IMR-90 (cell line): ENCODE data around the gene HSFX3. TPM values are rescaled to one million over a fixed set of nuclear protein-coding genes. Genes with fewer than 3 reads are reported as not detected.
"Not testable (repeated sequence)": the region's sequence is repeated elsewhere in the genome, so short reads cannot be mapped to it uniquely, and the experiment has no call there.

ENCODE experiments used
- ATAC-seq: fragments of 200-7000 bp; cut with Tn5 transposase; 2 replicates; pipeline ENCODE4 v1.9.1; 2020; ENCODE audit warnings: low read depth, mild to moderate bottlenecking, moderate library complexity
- BruUV-seq: library from RNA; stranded (reverse); fragments of 400-500 nt; replicated peaks from 2 replicates; lab custom pipeline; 2021; lab: Mats Ljungman, UMichigan
- CTCF ChIA-PET: fragments of 300-600 bp; formaldehyde crosslinking; extraction: SDS; loops from one replicate; lab custom pipeline; 2021; ENCODE audit warnings: antibody characterized with exemption; lab: Yijun Ruan, JAX
- POLR2A ChIA-PET: fragments of 300-600 bp; sonication (Branson Sonifier 250); formaldehyde crosslinking; loops from one replicate; lab custom pipeline; 2022; ENCODE audit warnings: antibody characterized with exemption; ENCODE audit not compliant: unreplicated experiment; lab: Charles Lee
- DNase-seq: peaks from one replicate; pipeline ENCODE4 v3.0.0; 2013
- H2AFZ ChIP-seq: replicated peaks from 2 replicates; pipeline ENCODE3; 2013; ENCODE audit warnings: low read length, mild to moderate bottlenecking; ENCODE audit not compliant: poor library complexity
- H2AK5ac ChIP-seq: 2 replicates; pipeline ENCODE4 v1.6.1; 2013; ENCODE audit warnings: low read depth, low read length, inconsistent platforms
- H2AK9ac ChIP-seq: replicated peaks from 2 replicates; pipeline ENCODE3; 2013; ENCODE audit warnings: mild to moderate bottlenecking, low read depth, low read length, moderate library complexity; ENCODE audit not compliant: poor library complexity
- H2BK120ac ChIP-seq: 2 replicates; pipeline ENCODE4 v1.6.1; 2013; ENCODE audit warnings: low read depth, low read length, inconsistent platforms
- H2BK15ac ChIP-seq: 3 replicates; pipeline ENCODE4 v1.6.1; 2013; ENCODE audit warnings: low read depth, low read length, inconsistent platforms
- H2BK20ac ChIP-seq: 2 replicates; pipeline ENCODE4 v1.6.1; 2013; ENCODE audit warnings: low read depth, mild to moderate bottlenecking, inconsistent platforms, low read length, moderate library complexity
- H2BK5ac ChIP-seq: 2 replicates; pipeline ENCODE4 v1.6.1; 2013; ENCODE audit warnings: mild to moderate bottlenecking, low read depth, low read length, inconsistent platforms; ENCODE audit not compliant: poor library complexity, severe bottlenecking
- H3K14ac ChIP-seq: replicated peaks from 2 replicates; pipeline ENCODE4 v1.6.1; 2013; ENCODE audit warnings: low read depth, low read length, inconsistent platforms
- H3K18ac ChIP-seq: 2 replicates; pipeline ENCODE4 v1.6.1; 2013; ENCODE audit warnings: low read depth, low read length, control low read depth
- H3K23ac ChIP-seq: 2 replicates; pipeline ENCODE4 v1.6.1; 2013; ENCODE audit warnings: low read depth, low read length, inconsistent platforms
- H3K27ac ChIP-seq: 2 replicates; pipeline ENCODE4 v1.5.1; 2013; ENCODE audit warnings: mild to moderate bottlenecking, control low read depth, low read length; ENCODE audit not compliant: insufficient read depth
- H3K27me3 ChIP-seq: 2 replicates; pipeline ENCODE4 v1.6.1; 2013; ENCODE audit warnings: low read length; ENCODE audit not compliant: control insufficient read depth, insufficient read depth
- H3K36me3 ChIP-seq: 2 replicates; pipeline ENCODE4 v1.6.1; 2013; ENCODE audit warnings: low read length, mixed read lengths; ENCODE audit not compliant: control insufficient read depth, insufficient read depth
- H3K4ac ChIP-seq: 2 replicates; pipeline ENCODE4 v1.6.1; 2013; ENCODE audit warnings: low read depth, low read length, inconsistent platforms
- H3K4me1 ChIP-seq: 2 replicates; pipeline ENCODE4 v1.6.1; 2013; ENCODE audit warnings: low read length, mixed read lengths; ENCODE audit not compliant: control insufficient read depth, insufficient read depth
- H3K4me2 ChIP-seq: 2 replicates; pipeline ENCODE4 v1.6.1; 2013; ENCODE audit warnings: low read depth, mild to moderate bottlenecking, control low read depth, low read length, moderate library complexity
- H3K4me3 ChIP-seq: 2 replicates; pipeline ENCODE4 v1.5.1; 2013; ENCODE audit warnings: low read depth, mild to moderate bottlenecking, control low read depth, low read length, moderate library complexity; ENCODE audit not compliant: insufficient read depth
- H3K56ac ChIP-seq: 2 replicates; pipeline ENCODE4 v1.6.1; 2013; ENCODE audit warnings: low read length, inconsistent platforms; ENCODE audit not compliant: insufficient read depth; ENCODE audit errors: extremely low read depth
- H3K79me1 ChIP-seq, 2 experiments: 2 replicates each; pipeline ENCODE4 v1.6.1; 2013; ENCODE audit warnings: low read length in 2 of 2, inconsistent platforms in 1 of 2, low read depth in 1 of 2
- H3K9ac ChIP-seq: 2 replicates; pipeline ENCODE4 v1.6.1; 2013; ENCODE audit warnings: low read depth, low read length, control low read depth
- H3K9me1 ChIP-seq: 2 replicates; pipeline ENCODE4 v1.6.1; 2013; ENCODE audit warnings: low read length, inconsistent platforms; ENCODE audit not compliant: insufficient read depth
- H3K9me3 ChIP-seq: 2 replicates; pipeline ENCODE4 v1.6.1; 2013; ENCODE audit warnings: low read length; ENCODE audit not compliant: control insufficient read depth, insufficient read depth
- H4K20me1 ChIP-seq: 2 replicates; pipeline ENCODE4 v1.6.1; 2013; ENCODE audit warnings: low read length, inconsistent platforms; ENCODE audit not compliant: insufficient read depth
- H4K5ac ChIP-seq: 2 replicates; pipeline ENCODE4 v1.6.1; 2013; ENCODE audit warnings: mild to moderate bottlenecking, low read depth, low read length, control low read depth
- H4K8ac ChIP-seq, 2 experiments: 2 replicates each; pipeline ENCODE4 v1.6.1; 2013; ENCODE audit warnings: low read depth in 2 of 2, low read length in 2 of 2, control low read depth in 1 of 2, inconsistent platforms in 1 of 2
- H4K91ac ChIP-seq: 2 replicates; pipeline ENCODE4 v1.6.1; 2013; ENCODE audit warnings: low read depth, low read length, inconsistent platforms; ENCODE audit not compliant: insufficient read depth
- WGBS, 2 experiments: methylation state at CpG; one replicate each; pipeline versions ENCODE4 v1.1.5 to v1.1.7; 2013; ENCODE audit warnings: missing lambda C conversion rate in 2 of 2; ENCODE audit not compliant: insufficient read length in 1 of 2; ENCODE audit errors: extremely low coverage in 2 of 2; 5-methylcytosine and 5-hydroxymethylcytosine counted together
- dilution Hi-C: fragments of 300-500 bp; cut with HindIII; formaldehyde crosslinking; loops from one replicate; pipeline ENCODE4 v1.14.3; 2018; ENCODE audit warnings: low sequenced_read_pairs; ENCODE audit not compliant: unreplicated experiment
- in situ Hi-C: fragments of 300-500 bp; cut with MboI; formaldehyde crosslinking; loops from 3 replicates; pipeline ENCODE4 v1.14.3; 2019; ENCODE audit warnings: low sequenced_read_pairs, inconsistent platforms, mixed read lengths
- intact Hi-C: fragments of 100-400 bp; cut with micrococcal nuclease; formaldehyde crosslinking; loops from 2 replicates; pipeline ENCODE4 v1.10.0; 2022
- polyA plus RNA-seq, 3 experiments: library from polyadenylated mRNA; depleted of rRNA; stranded (reverse); fragments of >200 nt; gene quantifications; 2 replicates each; pipeline ENCODE4 v1.2.3, GENCODE V29; 2012; ENCODE audit warnings: low replicate concordance in 1 of 3
- total RNA-seq: library from RNA; depleted of rRNA; stranded (reverse); fragments of >200 nt; gene quantifications from 2 replicates; pipeline ENCODE4 v1.2.3, GENCODE V29; 2012

The HSFX3 gene
- total and polyA plus RNA-seq, 2 of the 4 experiments (the other 2 are of a cell fraction): not detected

DNA sequence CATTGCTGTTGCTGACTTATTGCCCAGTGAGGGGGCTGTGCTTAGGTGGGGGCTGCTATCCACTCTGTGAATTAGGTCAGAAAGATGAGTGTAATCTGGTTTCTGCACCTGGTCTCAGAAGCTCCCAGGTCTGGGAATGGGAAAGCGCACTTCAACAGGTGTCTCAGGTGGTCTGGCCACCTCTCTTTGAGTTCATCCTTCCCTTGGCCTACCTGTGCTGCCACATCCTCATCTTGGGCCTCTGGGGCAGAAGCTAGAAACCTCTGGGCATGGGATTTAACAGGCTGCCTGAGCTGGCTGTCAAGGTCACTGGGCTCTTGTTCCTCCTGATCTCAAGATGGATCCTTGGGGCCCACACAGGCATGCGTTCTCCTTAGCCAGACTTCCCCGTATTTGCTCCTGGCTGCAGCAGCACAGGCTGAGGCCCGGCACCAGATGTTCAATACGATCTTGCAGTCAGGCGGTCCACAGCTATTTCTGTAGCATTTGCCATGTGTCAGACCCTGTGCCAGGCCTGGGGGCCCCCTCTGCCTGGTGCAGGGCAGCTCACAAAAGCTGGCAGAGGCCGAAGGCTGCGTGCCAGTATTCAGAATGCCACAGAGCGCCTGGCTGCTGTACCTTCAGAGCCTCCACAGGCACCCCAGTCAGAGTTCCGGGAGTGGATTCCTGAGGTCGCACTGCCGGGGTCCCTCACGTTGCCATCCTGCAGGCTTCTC, 23.2 kb downstream of the HSFX3 start:
- CTCF ChIA-PET, DNase-seq, H4K91ac ChIP-seq, dilution Hi-C loops, intact Hi-C loops, H3K36me3 ChIP-seq, H2BK15ac ChIP-seq, H3K9me1 ChIP-seq, H3K9ac ChIP-seq, BruUV-seq, H2BK120ac ChIP-seq, H3K14ac ChIP-seq, ATAC-seq, H4K8ac ChIP-seq, POLR2A ChIA-PET, H3K27ac ChIP-seq, H2AK9ac ChIP-seq, H3K23ac ChIP-seq, H3K9me3 ChIP-seq, H2BK20ac ChIP-seq, H3K4me2 ChIP-seq, H3K18ac ChIP-seq, H3K4me3 ChIP-seq, H3K4me1 ChIP-seq, H2AK5ac ChIP-seq, H3K79me1 ChIP-seq, H4K20me1 ChIP-seq, H3K4ac ChIP-seq, H2BK5ac ChIP-seq, in situ Hi-C loops, H2AFZ ChIP-seq, H3K56ac ChIP-seq, H3K27me3 ChIP-seq, H4K5ac ChIP-seq: not testable (repeated sequence)
- 71% methylated on average over 1 of the region's 13 CpGs; no CpG with 5 or more reads in 1 of the 2 experiments for WGBS, 2 experiments

DNA sequence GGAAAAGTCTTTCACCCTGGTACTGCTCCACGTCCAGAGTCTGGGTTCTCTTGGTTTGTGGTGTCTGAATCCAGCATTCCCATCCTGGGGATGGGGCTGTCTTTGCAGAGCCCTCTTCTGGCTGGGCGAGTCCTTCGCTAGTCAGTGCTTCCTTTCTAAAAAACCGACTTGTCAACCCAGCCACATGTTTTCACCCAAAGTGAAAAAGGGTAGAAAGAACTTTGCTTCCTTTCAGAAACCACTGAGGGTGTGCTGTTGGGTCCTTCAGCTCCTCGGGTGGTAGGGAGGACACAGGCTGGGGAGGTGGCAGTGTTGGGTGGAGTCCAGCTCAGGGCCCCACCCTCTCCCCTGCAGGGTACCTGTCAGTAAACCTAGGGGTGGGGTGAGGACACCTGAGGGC, 23.8 kb downstream of the HSFX3 start:
- H4K5ac ChIP-seq, POLR2A ChIA-PET, H3K27me3 ChIP-seq, H3K4ac ChIP-seq, H3K18ac ChIP-seq, H3K4me2 ChIP-seq, H3K4me1 ChIP-seq, H2BK15ac ChIP-seq, DNase-seq, H3K9me1 ChIP-seq, H3K27ac ChIP-seq, intact Hi-C loops, H2BK120ac ChIP-seq, BruUV-seq, H3K9me3 ChIP-seq, H3K36me3 ChIP-seq, CTCF ChIA-PET, in situ Hi-C loops, H3K56ac ChIP-seq, H3K14ac ChIP-seq, dilution Hi-C loops, H2AFZ ChIP-seq, H3K79me1 ChIP-seq, H2BK5ac ChIP-seq, H3K9ac ChIP-seq, H3K4me3 ChIP-seq, H3K23ac ChIP-seq, H4K20me1 ChIP-seq, H2AK5ac ChIP-seq, H2BK20ac ChIP-seq, H2AK9ac ChIP-seq, H4K91ac ChIP-seq: not testable (repeated sequence)
- whole genome bisulfite sequencing, 2 experiments: no CpG with 5 or more reads among the region's 5 CpGs
- peak; percentile 19 for ATAC-seq
- 0 out of 4 replicates have a peak overlapping the region, but pooled peaks of 1 of the 2 experiments have one; percentile 33 for H4K8ac ChIP-seq
